K562 (cell line): ENCODE measurements around the gene WWOX. TPM values are rescaled to one million over a fixed set of nuclear protein-coding genes. Genes with fewer than 3 reads are reported as not detected.

ENCODE experiments used
- ATAC-seq: fragments of 200-7000 bp; cut with Tn5 transposase; 3 replicates; pipeline ENCODE4 v1.9.1; 2020; ENCODE audit warnings: moderate library complexity
- BruUV-seq: library from RNA; stranded (reverse); fragments of 400-500 nt; replicated peaks from 2 replicates; lab custom pipeline; 2021; lab: Mats Ljungman, UMichigan
- CTCF ChIA-PET: fragments of 300-600 bp; formaldehyde crosslinking; extraction: SDS; loops from one replicate; lab custom pipeline; 2021; ENCODE audit warnings: low intra/inter-chr PET ratio; lab: Yijun Ruan, JAX
- POLR2A ChIA-PET: fragments of 300-600, 350-650 bp; sonication (Branson Sonifier 250); formaldehyde crosslinking; extraction: SDS; loops from one replicate; lab custom pipeline; 2021; ENCODE audit warnings: antibody characterized with exemption, inconsistent platforms; lab: Yijun Ruan, JAX
- DNase-seq, 4 experiments: peaks; one replicate each; pipeline versions ENCODE4 v3.0.0 to v3.0.0-alpha.2; 2011 to 2018; ENCODE audit warnings: low spot score in 3 of 4, mixed read lengths in 3 of 4; ENCODE audit errors: extremely low read depth in 1 of 4
- FAIRE-seq: peaks from 2 replicates; lab custom pipeline; 2011; peaks lifted over from hg19 to GRCh38; lab: Jason Lieb, UNC
- H2AFZ ChIP-seq: 2 replicates; pipeline ENCODE4 v1.6.0; 2011; ENCODE audit warnings: low read depth, low read length, control low read depth, inconsistent platforms
- H3K27ac ChIP-seq: fragments of 200-600 bp; 3 replicates; pipeline ENCODE4 v1.8.0; 2011; ENCODE audit warnings: low read depth, mild to moderate bottlenecking, control low read depth, inconsistent platforms, low read length, moderate library complexity, mixed read lengths; ENCODE audit errors: extremely low read depth
- H3K27me3 ChIP-seq, 2 experiments: fragments of 300-600 bp in 1 of 2; 2 replicates in 1 of 2; 3 replicates in 1 of 2; pipeline versions ENCODE4 v1.6.0 to v1.8.0; 2011; ENCODE audit warnings: inconsistent platforms in 2 of 2, low read length in 2 of 2, mild to moderate bottlenecking in 1 of 2, mixed read lengths in 1 of 2, moderate library complexity in 1 of 2; ENCODE audit not compliant: control insufficient read depth in 2 of 2, insufficient read depth in 2 of 2
- H3K36me3 ChIP-seq: fragments of 300-600 bp; 3 replicates; pipeline ENCODE4 v1.8.0; 2011; ENCODE audit warnings: mild to moderate bottlenecking, low read length, inconsistent platforms; ENCODE audit not compliant: control insufficient read depth, insufficient read depth
- H3K4me1 ChIP-seq, 2 experiments: fragments of 200-600 bp in 1 of 2; replicated peaks in 1 of 2; 2 replicates in 1 of 2; 3 replicates in 1 of 2; pipeline versions ENCODE4 v1.5.1 to v1.8.0; 2011; ENCODE audit warnings: inconsistent platforms in 2 of 2, low read length in 2 of 2, mild to moderate bottlenecking in 1 of 2, mixed read lengths in 1 of 2, moderate library complexity in 1 of 2; ENCODE audit not compliant: control insufficient read depth in 2 of 2, insufficient read depth in 2 of 2
- H3K4me2 ChIP-seq: 2 replicates; pipeline ENCODE4 v1.6.1; 2011; ENCODE audit warnings: low read length, control low read depth, inconsistent platforms, mixed read lengths; ENCODE audit not compliant: insufficient read depth
- H3K4me3 ChIP-seq: fragments of 200-600 bp; sonication (generic), shearing (Covaris generic); 2 replicates; pipeline ENCODE4 v1.5.1; 2016; ENCODE audit warnings: control low read depth, inconsistent platforms
- H3K79me2 ChIP-seq: fragments of 200-600 bp; 3 replicates; pipeline ENCODE4 v1.8.0; 2011; ENCODE audit warnings: low read length, inconsistent platforms; ENCODE audit not compliant: control insufficient read depth, insufficient read depth
- H3K9ac ChIP-seq, 2 experiments: 2 replicates each; pipeline versions ENCODE4 v1.6.0 to v1.6.1; 2011; ENCODE audit warnings: low read depth in 2 of 2, low read length in 2 of 2, control low read depth in 1 of 2, inconsistent platforms in 1 of 2, mild to moderate bottlenecking in 1 of 2, mixed read lengths in 1 of 2; ENCODE audit not compliant: insufficient read depth in 1 of 2
- H3K9me1 ChIP-seq: one replicate; pipeline ENCODE4 v1.6.0; 2011; ENCODE audit warnings: inconsistent platforms, mild to moderate bottlenecking, low read length, moderate library complexity; ENCODE audit not compliant: control insufficient read depth, insufficient read depth
- H3K9me3 ChIP-seq: replicated peaks from 2 replicates; pipeline ENCODE4 v1.5.1; 2011; ENCODE audit warnings: low read depth, low read length, inconsistent platforms; ENCODE audit not compliant: control insufficient read depth, insufficient read depth
- H4K20me1 ChIP-seq: replicated peaks from 2 replicates; pipeline ENCODE4 v1.6.1; 2011; ENCODE audit warnings: low read length, inconsistent platforms, mixed read lengths; ENCODE audit not compliant: control insufficient read depth, insufficient read depth
- CBX3 ChIP-seq, 2 experiments: IDR thresholded peaks; 1 replicate in 1 of 2; 2 replicates in 1 of 2; pipeline ENCODE4 v1.6.1; 2012; ENCODE audit warnings: inconsistent platforms in 2 of 2, low read length in 2 of 2, borderline replicate concordance in 1 of 2, control low read depth in 1 of 2
- CHD2 ChIP-seq: IDR thresholded peaks from 2 replicates; pipeline ENCODE4 v1.6.1; 2011; ENCODE audit warnings: low read depth, low read length
- HNRNPK ChIP-seq: fragments of 200-400 bp; formaldehyde crosslinking; IDR thresholded peaks from one replicate; pipeline ENCODE4 v1.6.1; 2018; ENCODE audit warnings: mild to moderate bottlenecking, low read depth, low read length; ENCODE audit not compliant: poor library complexity, severe bottlenecking
- SAP30 ChIP-seq: fragments of 200-600 bp; sonication (generic); IDR thresholded peaks from 2 replicates; pipeline ENCODE4 v1.6.1; 2012; ENCODE audit warnings: borderline replicate concordance, low read depth, mild to moderate bottlenecking, moderate library complexity, low read length, control low read depth, inconsistent platforms; ENCODE audit not compliant: insufficient read depth, poor library complexity, severe bottlenecking
- SMARCE1 ChIP-seq: fragments of 450-650 bp; IDR thresholded peaks from 2 replicates; pipeline ENCODE4 v1.7.1; 2016; ENCODE audit warnings: mild to moderate bottlenecking
- SRSF1 ChIP-seq: fragments of 200-400 bp; formaldehyde crosslinking; IDR thresholded peaks from 2 replicates; pipeline ENCODE4 v1.6.1; 2017; ENCODE audit warnings: mild to moderate bottlenecking, low read depth, low read length, moderate library complexity
- STAT5B ChIP-seq: fragments of 250-450 bp; sonication (Bioruptor Pico); IDR thresholded peaks from 2 replicates; pipeline ENCODE4 v1.8.0; 2021; ENCODE audit warnings: mild to moderate bottlenecking, inconsistent platforms
- TCF7L2 ChIP-seq: fragments of 150-350 bp; IDR thresholded peaks from 2 replicates; pipeline ENCODE4 v1.6.1; 2016; ENCODE audit warnings: low read depth, mild to moderate bottlenecking, low read length, moderate library complexity
- ZNF764 ChIP-seq: fragments of 250-450 bp; sonication (Bioruptor Pico); IDR thresholded peaks from 2 replicates; pipeline ENCODE4 v1.4.0; 2020; ENCODE audit warnings: low read depth, mild to moderate bottlenecking, moderate library complexity
- ZNF780A ChIP-seq: fragments of 250-450 bp; sonication (Bioruptor Pico); IDR thresholded peaks from 2 replicates; pipeline ENCODE4 v1.5.0; 2021; ENCODE audit warnings: mild to moderate bottlenecking
- WGBS: fragments of 100-300 bp; shearing (Covaris generic); methylation state at CpG from one replicate; pipeline ENCODE4 v1.1.6; 2016; ENCODE audit warnings: low coverage, mixed read lengths; ENCODE audit not compliant: insufficient coverage; ENCODE audit errors: missing lambda C conversion rate; 5-methylcytosine and 5-hydroxymethylcytosine counted together
- in situ Hi-C: fragments of 300-500 bp; cut with MboI; formaldehyde crosslinking; loops from 4 replicates; pipeline ENCODE4 v1.15.0; 2018; ENCODE audit warnings: inconsistent platforms, mixed read lengths
- intact Hi-C: fragments of 100-400 bp; cut with micrococcal nuclease; formaldehyde crosslinking; loops from 2 replicates; pipeline ENCODE4 v1.14.2; 2022
- polyA plus RNA-seq, 8 experiments: library from polyadenylated mRNA; depleted of rRNA in 4 of 8; stranded (reverse) in 5 of 8; unstranded in 3 of 8; fragments of >200 nt; fragmentation: Nextera tagmentation in 2 of 8; fragmentation: Illumina TruSeq in 1 of 8; extraction: Ambion mirVana in 2 of 8; extraction: Trizol in 1 of 8; gene quantifications; 2 replicates each; pipeline versions ENCODE4 v1.2.1 to v1.2.3, GENCODE V29; 2011 to 2014; ENCODE audit warnings: inconsistent platforms in 1 of 8, missing spikeins in 1 of 8
- total RNA-seq, 7 experiments: library from RNA; depleted of rRNA in 6 of 7; stranded (reverse); fragments of >200 nt in 6 of 7; fragmentation: Illumina TruSeq in 2 of 7; extraction: Trizol in 2 of 7; gene quantifications; 2 replicates each; pipeline versions ENCODE4 v1.2.1 to v1.2.3, GENCODE V29; 2011 to 2021; ENCODE audit warnings: low replicate concordance in 1 of 7
- TF ChIP-seq, protein P1 (sequence below): fragments of 450-650 bp; IDR thresholded peaks from 2 replicates; pipeline ENCODE4 v1.7.0; 2016; ENCODE audit warnings: borderline replicate concordance

WWOX gene
- total and polyA plus RNA-seq, 9 of the 15 experiments (the other 6 are each of a cell fraction or from before 2014, with no cell fraction given) = 1.6 to 22.7 (median 8.1) TPM

DNA sequence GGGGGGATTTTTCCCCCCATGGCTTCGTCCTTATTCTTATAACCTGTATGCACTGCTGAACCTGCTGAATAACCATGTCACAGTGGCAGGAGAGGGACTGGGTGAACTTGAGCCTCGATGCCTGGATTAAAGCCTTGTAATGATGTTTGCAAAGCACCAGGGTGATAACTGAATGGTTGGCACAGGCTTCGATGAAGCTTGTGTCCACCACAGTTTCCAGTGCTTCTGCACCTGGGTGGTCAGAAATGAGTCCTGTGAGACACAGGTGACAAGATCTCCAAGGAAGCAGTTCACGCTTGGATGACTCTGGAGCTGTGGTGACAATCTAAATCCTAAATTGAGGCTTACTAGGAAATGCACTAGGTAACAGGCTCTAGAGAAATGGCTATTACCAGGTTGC lies 771.8 kb downstream of the WWOX start:
- in situ Hi-C loops = no loop called here
- TF ChIP-seq, protein P1, sequence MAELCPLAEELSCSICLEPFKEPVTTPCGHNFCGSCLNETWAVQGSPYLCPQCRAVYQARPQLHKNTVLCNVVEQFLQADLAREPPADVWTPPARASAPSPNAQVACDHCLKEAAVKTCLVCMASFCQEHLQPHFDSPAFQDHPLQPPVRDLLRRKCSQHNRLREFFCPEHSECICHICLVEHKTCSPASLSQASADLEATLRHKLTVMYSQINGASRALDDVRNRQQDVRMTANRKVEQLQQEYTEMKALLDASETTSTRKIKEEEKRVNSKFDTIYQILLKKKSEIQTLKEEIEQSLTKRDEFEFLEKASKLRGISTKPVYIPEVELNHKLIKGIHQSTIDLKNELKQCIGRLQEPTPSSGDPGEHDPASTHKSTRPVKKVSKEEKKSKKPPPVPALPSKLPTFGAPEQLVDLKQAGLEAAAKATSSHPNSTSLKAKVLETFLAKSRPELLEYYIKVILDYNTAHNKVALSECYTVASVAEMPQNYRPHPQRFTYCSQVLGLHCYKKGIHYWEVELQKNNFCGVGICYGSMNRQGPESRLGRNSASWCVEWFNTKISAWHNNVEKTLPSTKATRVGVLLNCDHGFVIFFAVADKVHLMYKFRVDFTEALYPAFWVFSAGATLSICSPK = no peak
- TF ChIP-seq CBX3 (IDR thresholded peaks at IDR 0.05; ENCODE audit: borderline replicate concordance in 1 of 2, low read length in 2 of 2) = no peak
- TF ChIP-seq CHD2 = no peak
- no peak for TF ChIP-seq TCF7L2
- no peak for TF ChIP-seq SMARCE1
- no peak for TF ChIP-seq HNRNPK
- TF ChIP-seq SAP30 = no peak
- no peak for TF ChIP-seq ZNF764 (CRISPR knock-in tag)
- TF ChIP-seq SRSF1 = no peak
- no peak for TF ChIP-seq STAT5B (CRISPR knock-in tag)
- TF ChIP-seq ZNF780A (CRISPR knock-in tag) = no peak
- POLR2A ChIA-PET = interaction anchor here (0.6 kb wide), 1 partner anchor 170 kb away, joined by 3 read pairs; no protein-coding TSS in a partner anchor

More for the DNA sequence above, 771.8 kb downstream of the WWOX start:
- FAIRE-seq (no peak), ATAC-seq (no peak), DNase-seq (no peak)
- Histone ChIP-seq H3K4me1 (no peaks in the 10 kb centered on the region), H3K79me2 (no peaks in the 10 kb centered on the region), H3K36me3 (no peaks in the 10 kb centered on the region), H3K9ac (no peak overlapping the region), H3K4me3 (no peak overlapping the region), H3K9me3 (no peaks in the 10 kb centered on the region), H3K4me2 (no peak overlapping the region), H2AFZ (no peak overlapping the region), H3K27ac (no peak overlapping the region), H3K9me1 (no peaks in the 10 kb centered on the region), H3K27me3 (peaks cover 0 to 3% of the 10 kb centered on the region in 2 experiments; a peak in 3 of 5 replicates), H4K20me1 (no peaks in the 10 kb centered on the region)
- WGBS = 7% methylated on average over 4 of the region's 4 CpGs
- intact Hi-C loops = no loop called here
- no TSS peak for BruUV-seq
- CTCF ChIA-PET = no interaction called here
